WTC11 (cell line): Measurements from ENCODE around the gene RAB12.

ENCODE experiments used
- CREB1 ChIP-seq: sonication (generic); formaldehyde crosslinking; IDR thresholded peaks from 2 replicates; pipeline ENCODE4 v1.8.0; 2023; ENCODE audit warnings: mild to moderate bottlenecking, missing genetic modification reagents
- CTCF ChIP-seq: fragments of 200-600 bp; IDR thresholded peaks from 2 replicates; pipeline ENCODE4 v1.8.0; 2022; ENCODE audit warnings: antibody characterized with exemption
- ESRRA ChIP-seq: sonication (generic); formaldehyde crosslinking; IDR thresholded peaks from 2 replicates; pipeline ENCODE4 v1.8.1; 2022; ENCODE audit warnings: mild to moderate bottlenecking, missing genetic modification reagents, borderline replicate concordance
- FOXJ3 ChIP-seq: sonication (generic); formaldehyde crosslinking; IDR thresholded peaks from 2 replicates; pipeline ENCODE4 v1.9.0; 2021; ENCODE audit warnings: missing genetic modification reagents, mild to moderate bottlenecking, borderline replicate concordance
- SP1 ChIP-seq: sonication (generic); formaldehyde crosslinking; conservative IDR thresholded peaks from 2 replicates; pipeline ENCODE4 v1.8.1; 2022; ENCODE audit warnings: missing genetic modification reagents
- USF1 ChIP-seq: sonication (generic); formaldehyde crosslinking; IDR thresholded peaks from 2 replicates; pipeline ENCODE4 v1.8.0; 2022; ENCODE audit warnings: mild to moderate bottlenecking, missing genetic modification reagents
- ZNF263 ChIP-seq: sonication (generic); formaldehyde crosslinking; IDR thresholded peaks from 2 replicates; pipeline ENCODE4 v1.8.1; 2022; ENCODE audit warnings: low read depth, mild to moderate bottlenecking, moderate library complexity, missing genetic modification reagents
- ZNF512 ChIP-seq: sonication (generic); formaldehyde crosslinking; IDR thresholded peaks from 2 replicates; pipeline ENCODE4 v1.8.1; 2022; ENCODE audit warnings: missing genetic modification reagents, borderline replicate concordance

- TF ChIP-seq USF1 = no peak
- no peak for TF ChIP-seq SP1 (CRISPR knock-in tag)
- TF ChIP-seq CTCF = no peak
- TF ChIP-seq FOXJ3 = no peak
- no peak for TF ChIP-seq ZNF512 (CRISPR knock-in tag)
- TF ChIP-seq ZNF263 = no peak
- no peak for TF ChIP-seq CREB1 (CRISPR knock-in tag)
- TF ChIP-seq ESRRA (CRISPR knock-in tag) = no peak
Observed at GRCh38 chr18:8616028-8616401, 6.8 kb downstream of the RAB12 start.
